Peyer's patch (tissue), 4 donors: ENCODE measurements around the gene TTC31. TPM values are rescaled to one million over a fixed set of nuclear protein-coding genes. Genes with fewer than 3 reads are reported as not detected.

Experiments
- DNase-seq, 3 donors: peaks; one replicate each; pipeline ENCODE4 v3.0.0-alpha.2; 2017 to 2019
- H3K27ac ChIP-seq, 4 donors: fragments of 200-600 bp; sonication (generic); one replicate each; pipeline ENCODE4 v1.5.1; 2016 to 2019
- H3K27me3 ChIP-seq, 2 donors: fragments of 200-600 bp; sonication (generic); one replicate each; pipeline ENCODE4 v1.5.1; 2019
- H3K36me3 ChIP-seq, 3 donors: fragments of 200-600 bp; sonication (generic); one replicate each; pipeline ENCODE4 v1.5.1; 2016 to 2019
- H3K4me1 ChIP-seq, 4 donors: fragments of 200-600 bp; sonication (generic); one replicate each; pipeline ENCODE4 v1.5.1; 2016 to 2019
- H3K4me3 ChIP-seq, 4 donors: fragments of 200-600 bp; sonication (generic); 1 replicate in 3 of 4; 2 replicates in 1 of 4; pipeline ENCODE4 v1.5.1; 2016 to 2019; ENCODE audit warnings: mild to moderate bottlenecking in 1 of 4
- H3K9me3 ChIP-seq, 4 donors: fragments of 200-600 bp; sonication (generic); one replicate each; pipeline ENCODE4 v1.5.1; 2016 to 2019; ENCODE audit warnings: mild to moderate bottlenecking in 1 of 4
- CTCF ChIP-seq, 6 experiments: fragments of 450-650 bp in 4 of 6; fragments of 200-600 bp in 2 of 6; sonication (generic) in 1 of 6; IDR thresholded peaks; one replicate each; pipeline ENCODE4 v1.5.1; 2017 to 2019; ENCODE audit warnings: antibody characterized with exemption in 6 of 6, mild to moderate bottlenecking in 3 of 6, moderate library complexity in 1 of 6
- POLR2A ChIP-seq, 2 donors: fragments of 450-650 bp; IDR thresholded peaks; one replicate each; pipeline ENCODE4 v1.5.1; 2017; ENCODE audit warnings: antibody characterized with exemption in 2 of 2, mild to moderate bottlenecking in 2 of 2, moderate library complexity in 2 of 2
- total RNA-seq, 4 donors: library from RNA; depleted of rRNA; stranded (reverse); fragments of >200 nt; gene quantifications; one replicate each; pipeline ENCODE4 v1.1.0, GENCODE V29; 2016

Gene TTC31
- total RNA-seq, 4 donors from 2014 or later: 42.9 to 79.5 (median 65.2) TPM

- H3K4me3 ChIP-seq: no peak overlapping the region
- no peaks in the 10 kb centered on the region for H3K27me3 ChIP-seq
- no peak for DNase-seq
- no peak overlapping the region for H3K27ac ChIP-seq
- H3K36me3 ChIP-seq: no peaks in the 10 kb centered on the region
- no peaks in the 10 kb centered on the region for H3K9me3 ChIP-seq
- peaks cover 0 to 22% (median 9%) of the 10 kb centered on the region in 4 donors for H3K4me1 ChIP-seq
- TF ChIP-seq CTCF (IDR thresholded peaks at IDR 0.05) (no peak), POLR2A (IDR thresholded peaks at IDR 0.05) (no peak)
Measured at GRCh38 chr2:74444498-74445318, 38.2 kb upstream of the TTC31 start.

- no peak for DNase-seq
- peak overlapping the region in 1 of 4 donors; percentile 46 for H3K27ac ChIP-seq
- H3K36me3 ChIP-seq: no peaks in the 10 kb centered on the region
- H3K27me3 ChIP-seq: no peaks in the 10 kb centered on the region
- H3K4me3 ChIP-seq: no peak overlapping the region
- H3K9me3 ChIP-seq: no peaks in the 10 kb centered on the region
- peaks cover 0 to 10% (median 0%) of the 10 kb centered on the region in 4 donors for H3K4me1 ChIP-seq
- TF ChIP-seq CTCF (IDR thresholded peaks at IDR 0.05) (no peak), POLR2A (IDR thresholded peaks at IDR 0.05) (no peak)
Measured at GRCh38 chr2:74447230-74447999, 35.5 kb upstream of the TTC31 start.

GRCh38 chr2:74448771-74449170 lies 34.1 kb upstream of the TTC31 start:
- DNase-seq: no peak
- TF ChIP-seq CTCF (IDR thresholded peaks at IDR 0.05) (no peak), POLR2A (IDR thresholded peaks at IDR 0.05) (no peak)
- no peak overlapping the region for H3K27ac ChIP-seq
- H3K27me3 ChIP-seq: no peaks in the 10 kb centered on the region
- no peaks in the 10 kb centered on the region for H3K36me3 ChIP-seq
- no peaks in the 10 kb centered on the region for H3K9me3 ChIP-seq
- H3K4me1 ChIP-seq: peaks cover 0 to 6% (median 0%) of the 10 kb centered on the region in 4 donors
- no peak overlapping the region for H3K4me3 ChIP-seq

- Histone ChIP-seq H3K9me3 (no peaks in the 10 kb centered on the region), H3K27ac (no peak overlapping the region), H3K4me3 (no peak overlapping the region), H3K4me1 (peaks cover 3 to 6% (median 5%) of the 10 kb centered on the region in 4 donors), H3K27me3 (no peaks in the 10 kb centered on the region), H3K36me3 (no peaks in the 10 kb centered on the region)
- DNase-seq: no peak
- TF ChIP-seq POLR2A (IDR thresholded peaks at IDR 0.05) (no peak), CTCF (IDR thresholded peaks at IDR 0.05) (no peak)
Measured at GRCh38 chr2:74450570-74451190, 32.2 kb upstream of the TTC31 start.

GRCh38 chr2:74454654-74455511 lies 28.0 kb upstream of the TTC31 start, which contains the start of gene INO80B:
TSS of gene INO80B (plus strand) at chr2:74455087. CDS start at chr2:74455117, 30 bp downstream.
- no peaks in the 10 kb centered on the region for H3K9me3 ChIP-seq
- H3K4me3 ChIP-seq: peak within 1 kb of the TSS; percentile 52 to 84 (median 68)
- H3K36me3 ChIP-seq: no peaks in the 10 kb centered on the region
- H3K27me3 ChIP-seq: no peaks in the 10 kb centered on the region
- DNase-seq: peak; percentile 92 to 98 (median 96)
- peak within 1 kb of the TSS; percentile 39 to 78 (median 68) for H3K27ac ChIP-seq
- TF ChIP-seq POLR2A (IDR thresholded peaks at IDR 0.05) (no peak), CTCF (IDR thresholded peaks at IDR 0.05) (peak in 2 of 6 experiments; percentile 4 to 8)
- peaks cover 6 to 31% (median 12%) of the 10 kb centered on the region in 4 donors for H3K4me1 ChIP-seq
